GM21619 (cell line): Measurements from ENCODE around the gene SEPTIN5.

ENCODE experiments used
- ATAC-seq: cut with Tn5 transposase; IDR thresholded peaks from one replicate; pipeline ENCODE4 v1.9.1; 2021; ENCODE audit not compliant: unreplicated experiment

Gene SEPTIN5

DNA sequence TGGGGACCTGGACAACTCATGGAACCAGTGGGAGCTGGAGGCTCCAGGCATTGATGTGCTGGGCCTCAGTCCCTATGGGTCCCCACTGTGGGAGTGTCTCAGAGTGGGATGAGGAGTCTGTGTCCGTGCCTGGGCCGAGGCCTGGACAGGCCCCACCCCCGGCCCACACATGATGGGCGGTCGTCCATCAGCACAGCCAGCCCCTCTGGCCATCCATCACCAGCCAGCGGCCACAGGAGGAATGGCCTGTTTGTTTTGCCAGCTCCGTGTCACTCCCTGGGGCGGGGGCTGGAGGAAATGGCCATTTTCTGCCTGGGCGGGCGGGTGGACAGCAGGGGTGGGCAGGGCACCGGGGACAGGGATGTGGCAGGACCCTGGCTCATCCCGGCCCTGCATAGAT, 33.2 kb downstream of the SEPTIN5 start:
- ATAC-seq: no peak

DNA sequence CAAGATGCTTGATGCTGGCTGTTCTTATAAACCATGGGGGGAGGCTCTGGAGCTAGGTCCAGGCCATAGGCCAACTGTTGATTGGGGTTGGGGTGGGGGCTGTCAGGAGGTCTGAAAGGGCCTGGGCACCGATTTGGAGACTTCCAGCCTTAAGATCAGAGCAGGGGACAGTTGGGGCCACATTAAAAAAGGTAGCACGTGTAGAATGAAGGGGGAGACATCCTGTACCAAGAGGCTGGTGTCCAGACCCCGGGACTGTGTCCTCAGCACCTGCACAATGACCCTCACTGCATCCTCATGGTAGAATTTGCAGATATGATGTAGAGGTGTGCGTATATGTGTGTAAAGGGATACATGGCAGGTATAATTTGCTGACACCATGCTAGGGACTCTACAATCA, 33.8 kb downstream of the SEPTIN5 start:
- no peak for ATAC-seq

DNA sequence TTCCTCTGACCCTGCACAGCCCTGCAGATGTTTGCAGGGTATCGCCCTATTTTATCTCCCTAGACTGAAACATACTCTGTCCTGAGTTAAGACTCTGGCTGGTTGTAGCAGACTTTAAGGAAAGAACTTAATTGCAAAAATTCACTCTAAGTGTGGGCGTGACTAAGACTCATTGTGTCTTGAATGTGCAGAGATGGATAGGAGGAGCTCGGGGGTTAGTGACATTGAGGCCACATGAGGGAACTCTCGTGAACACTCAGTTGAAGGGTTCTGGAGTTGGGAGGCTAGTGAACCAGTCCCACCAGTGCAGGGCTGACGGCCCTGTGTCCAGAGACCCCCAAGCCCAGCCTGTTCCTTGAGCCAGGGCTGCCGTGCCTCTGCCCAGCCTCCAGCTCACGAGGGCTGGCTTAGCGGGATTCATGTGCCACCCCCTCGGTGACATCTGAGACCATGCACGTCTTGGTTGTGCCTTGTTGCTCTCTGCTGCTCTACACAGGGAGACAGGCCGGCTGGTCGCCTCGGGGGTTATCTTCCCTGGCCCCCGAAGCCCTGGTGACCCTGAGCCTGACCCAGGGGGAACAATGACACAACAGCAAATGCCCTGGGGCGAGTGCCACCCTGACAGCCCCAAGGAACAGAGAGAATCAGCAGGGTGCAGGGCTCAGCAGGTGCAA, 34.8 kb downstream of the SEPTIN5 start:
- ATAC-seq: no peak

DNA sequence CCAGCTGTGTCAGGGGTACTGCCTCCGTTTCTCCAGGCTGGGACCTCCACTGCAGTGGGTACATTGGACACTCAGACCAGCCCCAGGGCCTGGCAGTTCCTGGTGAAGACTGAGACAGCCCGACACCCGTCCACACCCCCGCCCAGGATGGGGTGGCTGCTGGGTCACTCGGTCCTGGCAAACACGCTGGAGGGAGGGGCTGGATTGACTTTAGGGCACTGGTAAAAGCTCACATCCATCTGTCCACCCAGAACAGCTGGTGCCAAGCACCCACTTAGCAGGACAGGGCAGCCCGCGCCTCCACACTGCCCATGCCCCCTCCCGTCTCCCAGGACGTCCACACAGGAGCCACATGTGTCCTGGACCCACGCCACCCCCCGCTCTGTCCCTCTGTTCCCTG, 35.6 kb downstream of the SEPTIN5 start:
- ATAC-seq: no peak

DNA sequence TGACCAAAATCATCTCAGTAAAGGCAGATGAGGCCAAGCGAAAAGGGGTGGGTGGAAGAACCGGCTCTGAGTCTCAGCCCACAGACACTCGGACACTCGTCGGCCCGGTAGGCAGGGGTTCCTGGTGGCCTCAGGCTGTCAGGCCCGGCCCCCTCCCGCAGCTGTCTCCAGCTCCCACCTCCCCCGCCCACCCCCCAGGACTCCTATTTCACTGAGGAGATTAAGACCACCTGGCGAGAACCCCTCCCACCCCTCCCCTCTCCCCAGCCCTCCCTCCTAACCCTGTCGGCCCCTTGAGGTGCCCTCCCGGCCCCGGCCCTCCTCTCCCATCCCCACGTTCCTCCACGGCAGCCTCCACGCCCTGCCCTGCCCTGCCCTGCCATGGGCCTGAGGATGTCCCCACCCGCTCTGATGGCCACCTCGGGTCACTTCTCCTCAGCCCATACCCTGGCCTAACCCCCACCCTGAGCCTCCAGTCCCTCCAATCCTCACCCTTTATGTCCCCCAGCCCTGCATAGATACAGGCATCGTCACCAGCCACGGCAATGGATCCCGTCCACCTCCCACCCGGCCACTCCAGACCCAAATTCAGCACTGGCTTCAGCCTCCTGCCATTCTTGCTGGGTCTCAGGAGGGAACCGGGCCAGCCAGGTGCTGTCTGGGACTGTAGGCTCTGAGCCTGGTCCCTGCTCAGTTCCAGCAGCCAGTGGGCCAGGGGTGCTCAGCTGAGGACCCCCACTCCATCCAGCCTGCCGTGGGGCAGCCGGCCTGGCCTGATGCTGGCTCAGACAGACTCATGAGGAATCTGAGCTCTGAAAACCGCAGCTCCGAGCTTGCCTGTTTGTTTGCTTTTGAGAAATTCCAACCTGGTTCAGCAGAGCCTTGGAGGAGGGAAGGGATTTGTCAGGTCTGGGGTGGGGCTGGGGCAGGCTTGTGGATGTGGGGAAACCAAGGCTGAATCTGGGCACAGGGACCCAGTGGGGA, 36.5 kb downstream of the SEPTIN5 start:
- ATAC-seq: no peak

DNA sequence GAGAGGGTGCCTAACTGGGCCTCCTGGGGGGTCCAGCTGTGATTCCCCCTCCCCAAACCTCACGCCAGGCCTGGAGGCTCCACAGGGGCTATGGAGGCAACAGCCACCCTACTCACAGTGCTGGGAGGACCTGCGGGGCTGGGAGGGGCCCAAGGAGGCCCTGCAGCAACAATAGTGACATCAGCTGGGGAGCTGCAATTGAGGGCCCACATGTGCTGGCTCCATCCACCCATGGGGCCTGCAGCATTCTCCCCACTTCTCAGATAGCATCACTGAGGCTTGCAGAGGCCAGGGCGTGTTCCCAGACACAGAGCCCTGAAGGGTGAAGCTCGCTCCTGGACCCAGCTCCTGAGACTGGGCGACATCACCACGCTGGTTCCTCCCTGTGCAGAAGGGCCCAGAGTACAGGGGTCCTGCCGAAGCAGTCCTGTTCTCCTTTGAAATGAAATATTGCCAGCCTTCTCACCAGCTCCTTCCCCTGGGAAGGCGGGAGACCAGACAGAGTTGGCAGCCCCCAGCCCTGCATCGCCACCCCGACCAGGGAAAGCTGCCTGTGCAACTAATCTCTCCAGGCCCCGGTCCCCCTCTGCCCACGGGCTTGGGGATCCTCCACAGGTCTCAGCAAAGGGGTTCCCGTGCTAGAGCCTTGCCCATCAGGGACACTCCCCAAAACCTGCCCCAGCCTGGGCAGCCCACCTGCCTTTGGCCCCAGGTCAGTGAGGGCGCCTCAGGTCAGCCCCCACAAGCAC, 37.4 kb downstream of the SEPTIN5 start:
- no peak for ATAC-seq

DNA sequence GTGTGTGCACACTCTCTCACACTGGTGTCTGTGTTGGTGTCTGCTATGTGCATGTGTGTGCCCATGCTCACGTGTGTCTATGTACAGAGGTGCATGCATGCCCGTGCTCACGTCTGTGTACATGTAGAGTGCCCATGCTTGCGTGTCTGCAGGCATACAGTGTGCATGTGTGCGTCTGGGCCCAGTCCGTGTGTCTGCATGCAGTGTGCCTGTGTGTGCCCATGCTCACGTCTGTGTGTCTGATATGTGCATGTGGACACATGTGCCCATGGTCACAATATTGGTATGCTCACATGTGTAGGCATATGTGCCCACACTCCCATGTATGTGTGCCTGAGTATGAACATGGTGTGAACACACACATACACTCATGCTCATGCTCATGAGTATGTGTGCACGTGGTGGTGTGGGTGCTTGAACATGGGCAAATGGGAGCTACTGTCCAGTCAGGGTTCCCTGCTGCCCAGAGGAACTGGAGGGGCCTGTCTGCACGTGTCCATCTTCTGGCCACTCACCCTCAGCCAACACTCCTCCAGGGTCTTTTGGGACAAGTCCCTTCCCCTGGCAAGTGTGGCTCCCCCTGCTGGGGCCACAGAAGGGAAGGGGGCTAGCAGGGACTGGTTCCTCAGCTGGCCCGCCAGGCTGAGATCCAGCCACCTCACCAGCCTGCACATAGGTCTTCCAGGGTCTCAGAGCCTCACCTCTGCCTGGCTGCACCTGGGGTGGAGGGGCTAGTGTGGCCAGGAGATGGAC, 39.0 kb downstream of the SEPTIN5 start:
- ATAC-seq: no peak

DNA sequence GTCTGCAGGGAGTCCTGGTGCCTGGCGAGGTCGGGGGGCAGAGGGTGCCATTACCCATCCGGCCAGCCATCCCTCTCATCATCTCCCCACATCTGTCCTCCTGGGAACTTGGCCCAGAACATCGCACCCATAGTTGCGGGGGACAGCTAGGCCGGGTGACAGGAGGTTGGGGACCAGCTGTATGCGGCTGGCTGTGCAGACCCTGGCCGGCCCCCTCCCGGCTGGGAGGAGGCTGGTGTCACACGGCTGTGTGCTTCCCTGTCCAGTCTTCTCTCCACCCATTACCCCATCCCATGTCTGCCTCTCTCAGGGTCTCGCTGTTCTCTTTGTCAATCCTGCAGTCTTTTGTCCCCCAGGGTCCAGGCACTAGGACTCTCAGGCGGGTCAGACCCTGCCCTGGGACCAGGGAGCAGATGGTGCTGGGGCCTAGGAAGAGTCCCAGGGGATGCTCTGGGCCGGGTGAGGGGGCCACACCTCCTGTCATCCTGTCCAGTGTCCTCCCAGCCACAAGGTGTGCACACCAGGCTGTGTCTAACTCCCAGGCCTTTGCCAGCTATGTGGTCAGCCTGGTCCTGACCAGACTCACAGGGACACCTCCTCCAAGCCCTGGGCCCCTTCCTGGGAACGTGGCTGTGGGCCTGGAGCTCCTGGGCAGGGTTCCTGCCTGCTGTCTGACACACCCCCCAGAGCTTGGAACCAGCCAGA, 39.8 kb downstream of the SEPTIN5 start:
- no peak for ATAC-seq

DNA sequence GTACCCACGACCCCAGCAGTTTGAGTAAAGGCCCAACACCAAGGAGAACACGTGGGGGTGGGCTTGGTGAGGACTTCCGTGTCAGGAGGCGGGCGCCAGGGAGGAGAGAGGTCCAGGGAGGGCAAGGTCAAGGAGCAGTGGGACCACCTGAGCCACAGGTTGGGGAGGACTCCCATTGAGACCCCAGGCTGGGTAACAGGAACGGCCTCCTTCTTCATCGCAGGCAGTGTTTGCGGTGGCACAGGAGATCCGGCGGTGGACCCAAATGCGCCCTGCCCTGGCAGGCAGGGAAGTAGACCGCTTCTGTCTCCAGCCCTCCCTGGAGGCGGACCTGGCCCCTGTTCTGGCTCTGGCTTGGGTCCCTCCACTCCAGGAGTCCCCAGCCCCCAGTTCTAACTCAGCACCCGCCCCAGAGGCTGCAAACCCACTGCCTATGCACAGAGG, 40.4 kb downstream of the SEPTIN5 start:
- no peak for ATAC-seq

DNA sequence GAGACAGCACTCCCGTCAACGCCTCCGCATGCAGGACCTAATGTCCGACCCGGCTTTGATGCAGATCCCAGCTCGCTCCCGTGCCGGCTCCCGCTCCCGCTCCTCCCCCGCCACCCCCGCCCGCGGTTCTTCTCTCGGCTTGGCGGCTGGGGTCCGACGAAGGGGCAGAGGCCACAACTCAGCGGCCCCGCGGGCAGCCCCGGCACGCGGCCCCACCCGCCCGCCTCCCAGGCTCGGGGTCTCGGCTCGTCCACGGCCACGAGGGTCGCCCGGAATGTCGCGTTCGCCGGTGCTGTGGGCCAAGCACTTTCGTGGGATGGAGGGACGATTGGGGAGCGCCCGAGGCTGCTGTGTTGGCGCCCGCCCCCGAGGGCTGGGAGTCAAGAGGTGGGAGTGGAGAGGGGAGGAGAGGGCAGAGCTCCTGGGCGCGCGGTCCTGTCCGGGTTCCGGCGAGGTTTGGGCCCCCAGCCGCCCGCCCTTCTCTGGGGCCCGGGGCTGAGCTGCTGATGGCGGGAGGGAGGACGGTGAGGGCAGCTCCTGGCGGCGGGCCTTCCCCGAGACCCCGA, 40.9 kb downstream of the SEPTIN5 start:
- no peak for ATAC-seq

DNA sequence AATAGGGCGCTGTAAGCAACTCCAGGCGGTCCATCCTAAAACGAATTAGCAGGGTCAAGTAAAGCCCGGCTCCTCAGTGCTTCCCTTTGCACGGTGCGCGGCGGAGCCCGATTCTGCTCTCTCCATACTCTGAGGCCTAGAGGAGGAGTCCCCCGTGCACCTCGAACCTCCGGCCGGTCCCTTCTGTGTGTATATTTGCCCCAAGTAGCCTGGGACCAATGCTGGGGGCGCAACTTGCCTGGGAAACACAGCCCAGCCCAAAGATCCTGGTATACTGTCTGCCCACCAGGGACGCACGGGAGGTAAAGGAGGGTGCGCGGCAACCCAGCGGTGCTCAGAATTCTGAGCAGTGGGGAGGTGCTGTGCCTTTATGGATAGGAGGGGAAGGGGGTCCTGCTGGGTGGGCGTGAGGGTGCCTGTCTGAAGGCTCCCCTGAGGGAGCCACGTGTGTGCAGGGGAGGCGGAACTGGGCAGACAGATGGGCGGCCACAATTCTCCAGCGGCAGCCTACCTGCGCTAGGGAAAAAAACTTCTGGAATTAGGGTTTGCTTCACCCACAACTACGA, 41.5 kb downstream of the SEPTIN5 start:
- no peak for ATAC-seq

DNA sequence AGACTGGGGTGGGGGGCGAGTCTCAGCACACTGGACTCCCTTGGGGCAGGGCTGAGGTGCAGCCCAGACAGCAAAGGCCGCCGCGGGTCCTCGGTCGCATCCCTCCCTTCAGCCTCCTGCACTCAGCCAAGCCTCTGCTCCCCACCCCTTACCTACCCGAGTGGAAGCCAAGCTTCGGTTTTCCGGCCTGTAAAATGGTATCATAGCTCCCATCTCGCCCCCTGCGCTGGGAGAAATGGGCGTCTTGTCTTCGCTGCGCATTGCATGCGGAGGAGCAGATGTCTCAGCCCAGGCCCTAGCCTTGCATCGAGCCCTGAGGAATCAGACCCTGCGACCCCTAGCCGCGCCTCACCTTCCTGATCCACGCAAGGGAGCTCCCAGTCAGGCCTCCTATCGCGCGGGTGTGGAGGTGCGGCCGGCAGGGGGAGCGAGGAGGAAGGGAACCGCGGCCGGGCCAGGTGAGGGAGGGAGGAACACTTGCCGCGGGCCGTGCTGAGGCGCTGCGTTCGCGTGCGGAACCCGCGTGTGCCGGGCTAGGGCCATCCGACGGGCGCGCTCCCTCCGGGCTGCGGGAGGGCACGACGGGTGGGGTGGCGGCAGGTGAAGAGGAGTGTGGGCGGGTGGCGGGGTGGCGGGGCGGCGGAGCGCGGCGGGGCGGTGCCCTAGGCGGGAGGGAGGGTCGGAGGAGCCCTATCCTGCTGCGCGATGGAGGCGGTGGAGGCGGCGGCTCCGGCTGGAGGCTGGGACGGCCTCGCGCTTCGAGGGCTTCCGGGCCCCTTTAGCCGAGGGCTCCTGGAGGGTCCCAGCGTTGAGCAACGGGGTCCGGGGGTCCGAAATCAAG, 42.2 kb downstream of the SEPTIN5 start:
- no peak for ATAC-seq

DNA sequence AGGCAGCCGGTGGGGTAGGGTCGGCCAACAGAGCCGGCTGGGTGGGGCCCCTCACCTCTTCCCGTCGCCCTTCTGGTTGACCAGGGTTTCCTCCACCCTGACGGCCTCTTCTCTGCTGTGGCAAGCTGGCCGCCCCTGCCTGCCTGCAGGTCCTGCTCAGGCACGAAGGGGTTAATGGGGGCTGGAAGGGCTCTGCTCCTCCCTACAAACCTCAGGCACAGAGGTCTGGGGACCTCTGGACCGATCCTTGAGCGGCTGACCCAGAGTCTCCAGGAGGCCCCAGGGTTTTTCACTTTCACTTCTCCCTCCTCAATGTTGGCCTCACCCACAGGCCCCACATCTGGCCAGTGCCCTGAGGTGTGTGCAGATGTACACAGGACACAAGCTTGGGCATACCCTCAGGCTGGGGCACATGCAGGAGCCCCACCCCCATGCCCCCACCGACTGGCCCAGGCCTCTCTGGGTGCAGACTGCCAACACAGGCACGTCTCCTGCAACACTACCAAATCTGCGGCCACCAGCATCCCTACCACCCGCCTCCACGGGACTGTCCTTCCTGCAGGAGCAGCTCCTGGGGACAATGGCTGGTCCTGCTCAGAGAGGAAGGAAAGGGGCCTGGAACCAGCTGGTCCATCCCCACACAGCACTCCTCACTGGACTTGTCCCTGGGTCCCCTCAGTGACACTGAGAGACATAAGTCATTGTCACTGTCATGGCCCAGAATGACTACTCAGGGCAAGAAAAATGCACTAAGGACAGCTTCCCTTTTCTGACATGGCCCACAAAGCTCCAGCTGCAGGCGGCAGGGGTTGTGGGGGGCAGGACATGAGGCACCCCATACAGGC, 43.1 kb downstream of the SEPTIN5 start:
- no peak for ATAC-seq

DNA sequence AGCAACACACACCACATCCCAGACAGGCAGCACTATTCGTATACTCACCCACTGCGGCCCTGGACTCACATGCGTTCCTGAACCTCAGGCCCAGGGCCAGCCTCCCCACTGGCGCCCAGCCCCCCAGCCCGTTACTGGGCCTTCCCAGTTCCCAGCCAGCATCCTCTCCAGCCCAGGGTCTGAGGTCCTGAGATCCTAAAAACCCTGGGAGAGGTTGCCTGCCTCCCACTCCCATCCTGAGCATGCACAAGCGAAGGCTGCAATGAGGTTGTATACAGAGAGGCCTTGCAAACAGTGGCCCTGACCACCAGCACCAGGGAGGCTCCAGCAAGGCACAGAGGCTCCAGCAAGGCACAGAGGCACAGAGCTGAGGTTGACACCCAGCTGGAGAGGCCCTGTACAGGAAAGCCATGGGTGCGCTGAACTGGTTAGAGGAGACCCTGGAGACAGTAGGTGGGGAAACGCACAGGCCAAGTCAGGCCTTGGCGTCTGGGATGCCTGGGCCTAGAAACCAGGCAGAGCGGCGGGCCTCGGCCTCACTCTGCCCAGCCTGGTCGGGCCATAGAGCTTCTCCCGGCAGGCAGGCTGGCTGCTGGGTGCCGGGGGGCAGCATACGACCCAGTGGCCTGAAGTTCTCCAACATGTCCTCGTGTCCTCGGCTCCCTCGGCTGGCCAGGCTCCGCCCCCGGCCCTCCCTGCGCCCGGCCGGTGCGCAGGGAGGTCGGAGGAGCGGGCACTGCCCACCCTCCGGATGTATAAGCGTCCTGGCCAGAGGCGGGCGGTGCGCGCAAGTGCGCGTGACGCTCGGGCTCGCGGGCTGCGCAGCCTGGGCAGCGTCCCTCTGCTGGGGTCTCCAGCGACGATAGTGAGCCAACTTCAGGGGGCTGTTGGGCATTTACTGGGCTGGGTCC, 43.9 kb downstream of the SEPTIN5 start:
- no peak for ATAC-seq

DNA sequence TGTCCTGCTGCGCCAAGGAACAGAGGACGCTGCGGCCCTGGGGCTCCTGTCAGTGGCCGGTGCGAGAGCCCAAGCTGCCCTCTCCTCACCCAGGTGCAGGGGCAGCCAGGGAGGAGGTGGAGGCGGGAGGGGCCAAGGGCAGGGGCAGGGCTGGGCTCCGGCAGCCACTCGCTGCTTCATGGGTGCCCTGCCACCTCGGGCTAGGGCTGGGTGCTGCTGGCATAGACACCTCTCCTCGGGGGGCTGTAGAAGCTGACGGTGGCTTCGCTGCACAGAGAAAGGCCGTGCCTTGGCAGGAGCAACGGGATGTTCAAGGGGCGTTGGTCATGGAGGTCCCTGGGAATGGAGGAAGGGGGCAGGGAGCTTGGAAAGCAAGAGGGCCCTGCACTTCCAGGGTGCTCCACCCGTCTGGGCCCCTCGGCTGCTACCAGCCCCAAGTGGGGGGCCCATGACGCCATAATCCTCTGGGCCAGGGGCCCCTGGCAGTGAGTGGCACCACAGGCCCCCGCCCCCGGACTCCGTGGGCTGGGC, 44.7 kb downstream of the SEPTIN5 start:
- ATAC-seq: no peak

DNA sequence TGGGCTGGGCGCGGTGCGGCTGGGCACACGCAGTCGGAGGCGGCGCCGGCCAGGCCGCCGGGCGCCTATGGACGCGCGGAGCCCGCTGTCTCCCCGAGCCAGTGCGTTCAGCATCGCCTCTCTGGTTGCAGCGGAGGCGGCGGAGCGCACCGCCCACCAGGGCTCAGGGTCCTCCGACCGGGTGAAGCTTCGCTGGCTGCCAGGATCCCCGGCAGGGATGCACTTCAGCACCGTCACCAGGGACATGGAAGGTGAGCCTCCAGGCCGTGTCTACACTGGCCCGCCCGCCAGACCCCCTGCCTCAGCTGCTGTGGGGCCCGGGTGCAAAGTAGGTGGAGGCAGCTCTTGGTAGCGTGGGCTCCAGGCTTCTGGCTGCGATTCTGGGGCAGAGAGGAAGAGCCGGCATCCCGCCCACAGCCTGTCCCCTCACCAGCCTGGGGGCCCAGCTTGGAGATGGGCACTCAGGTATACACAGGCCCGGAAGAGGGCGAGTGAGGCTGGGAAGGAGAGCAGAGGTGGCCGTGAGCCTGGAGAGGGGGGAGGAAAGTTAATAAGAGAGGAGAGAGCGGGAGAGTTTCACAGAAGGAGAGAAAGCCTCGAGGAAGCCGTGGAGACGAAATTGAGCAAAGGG, 45.2 kb downstream of the SEPTIN5 start:
- ATAC-seq: no peak
